Kidney epithelial cell (primary cell): ENCODE data around the gene SLC7A5. TPM values are rescaled to one million over a fixed set of nuclear protein-coding genes. Genes with fewer than 3 reads are reported as not detected.
"Not testable (repeated sequence)": the region's sequence is repeated elsewhere in the genome, so short reads cannot be mapped to it uniquely, and the experiment has no call there.

ENCODE experiments used
- DNase-seq: peaks from one replicate; pipeline ENCODE4 v3.0.0-alpha.2; 2010; ENCODE audit warnings: low read depth
- H3K27me3 ChIP-seq: 2 replicates; pipeline ENCODE4 v1.6.0; 2011; ENCODE audit warnings: low read length; ENCODE audit not compliant: control insufficient read depth, insufficient read depth
- H3K36me3 ChIP-seq: 2 replicates; pipeline ENCODE4 v1.5.1; 2011; ENCODE audit warnings: low read length; ENCODE audit not compliant: control insufficient read depth, insufficient read depth
- H3K4me3 ChIP-seq: 2 replicates; pipeline ENCODE4 v1.5.1; 2011; ENCODE audit warnings: low read depth, mild to moderate bottlenecking, control low read depth, low read length
- CTCF ChIP-seq: IDR thresholded peaks from 2 replicates; pipeline ENCODE4 v1.5.1; 2011; ENCODE audit warnings: mild to moderate bottlenecking, moderate library complexity, low read length, control low read depth, inconsistent platforms; ENCODE audit not compliant: insufficient read depth, poor library complexity, severe bottlenecking
- total RNA-seq: library from RNA; depleted of rRNA; stranded (reverse); fragments of >200 nt; gene quantifications from 2 replicates; pipeline ENCODE4 v1.2.3, GENCODE V29; 2015

SLC7A5 gene
- total RNA-seq, 1 donor from 2014 or later: 308 TPM

- H3K4me3 ChIP-seq: no peak overlapping the region
- TF ChIP-seq CTCF: no peak
- DNase-seq: no peak
Observed at GRCh38 chr16:87895641-87896141, 26.4 kb upstream of the SLC7A5 start.

GRCh38 chr16:87894005-87894404, 24.7 kb upstream of the SLC7A5 start:
- not testable (repeated sequence) for DNase-seq, H3K27me3 ChIP-seq, H3K36me3 ChIP-seq, H3K4me3 ChIP-seq

More at GRCh38 chr16:87895641-87896141, 26.4 kb upstream of the SLC7A5 start:
- H3K36me3 ChIP-seq: no peaks in the 10 kb centered on the region
- no peaks in the 10 kb centered on the region for H3K27me3 ChIP-seq

- no peak for TF ChIP-seq CTCF
- H3K27me3 ChIP-seq: no peaks in the 10 kb centered on the region
- no peak for DNase-seq
- H3K36me3 ChIP-seq: no peaks in the 10 kb centered on the region
- no peak overlapping the region for H3K4me3 ChIP-seq
Observed at GRCh38 chr16:87891764-87892163, 22.5 kb upstream of the SLC7A5 start.

- not testable (repeated sequence) for H3K36me3 ChIP-seq, H3K27me3 ChIP-seq, DNase-seq, H3K4me3 ChIP-seq
Observed at GRCh38 chr16:87889762-87890161, 20.5 kb upstream of the SLC7A5 start.

GRCh38 chr16:87888346-87888745, 19.0 kb upstream of the SLC7A5 start:
- not testable (repeated sequence) for DNase-seq, H3K27me3 ChIP-seq, H3K4me3 ChIP-seq, H3K36me3 ChIP-seq

- H3K36me3 ChIP-seq, H3K4me3 ChIP-seq, DNase-seq, H3K27me3 ChIP-seq: not testable (repeated sequence)
Observed at GRCh38 chr16:87887931-87888330, 18.6 kb upstream of the SLC7A5 start.

- not testable (repeated sequence) for DNase-seq, H3K36me3 ChIP-seq, H3K4me3 ChIP-seq
- H3K27me3 ChIP-seq: peaks cover 10% of the 10 kb centered on the region
Observed at GRCh38 chr16:87885371-87885967, 16.2 kb upstream of the SLC7A5 start.

- no peak for TF ChIP-seq CTCF
- no peaks in the 10 kb centered on the region for H3K36me3 ChIP-seq
- peaks cover 15% of the 10 kb centered on the region for H3K27me3 ChIP-seq
- DNase-seq: no peak
- no peak overlapping the region for H3K4me3 ChIP-seq
Observed at GRCh38 chr16:87882436-87883019, 13.2 kb upstream of the SLC7A5 start.
